ENCODE measurements around the gene PDS5A. TPM values are rescaled to one million over a fixed set of nuclear protein-coding genes. Genes with fewer than 3 reads are reported as not detected.
"Not testable (repeated sequence)": the region's sequence is repeated elsewhere in the genome, so short reads cannot be mapped to it uniquely, and the experiment has no call there.

PDS5A gene
- total and polyA plus RNA-seq, 12 donors: 12.6 to 36.2 (median 30.9) TPM

- DNase-seq (no peak), ATAC-seq (no peak)
- intact Hi-C loops (cut with DNase I): no loop called here
- H3K27me3 ChIP-seq: no peaks in the 10 kb centered on the region
- TF ChIP-seq CTCF (IDR thresholded peaks at IDR 0.05): no peak
- no peak overlapping the region for H3K27ac ChIP-seq
- no peaks in the 10 kb centered on the region for H3K9me3 ChIP-seq
- no peak overlapping the region for H3K4me3 ChIP-seq
- no peaks in the 10 kb centered on the region for H3K36me3 ChIP-seq
- 83 to 91% methylated on average over 7 of the region's 7 CpGs for WGBS, 2 donors
- no peaks in the 10 kb centered on the region for H3K4me1 ChIP-seq
Observed at GRCh38 chr4:39814403-39815185, 163.1 kb downstream of the PDS5A start.

GRCh38 chr4:39813761-39814160, 163.9 kb downstream of the PDS5A start:
- H3K27me3 ChIP-seq; H3K27ac ChIP-seq; ATAC-seq; DNase-seq; H3K4me1 ChIP-seq; H3K4me3 ChIP-seq; H3K36me3 ChIP-seq; intact Hi-C loops (cut with DNase I); H3K9me3 ChIP-seq: not testable (repeated sequence)
- 25 to 42% methylated on average over 1 to 2 of the region's 2 CpGs for WGBS, 2 donors

GRCh38 chr4:39813033-39813432, 164.7 kb downstream of the PDS5A start:
- WGBS, 2 donors: no CpG with 5 or more reads among the region's 1 CpG
- intact Hi-C loops (cut with DNase I); H3K9me3 ChIP-seq; ATAC-seq; H3K4me3 ChIP-seq; DNase-seq; H3K36me3 ChIP-seq; H3K27me3 ChIP-seq; H3K27ac ChIP-seq; H3K4me1 ChIP-seq: not testable (repeated sequence)

GRCh38 chr4:39812500-39812899, 165.2 kb downstream of the PDS5A start:
- Histone ChIP-seq H3K27me3 (no peaks in the 10 kb centered on the region), H3K4me3 (no peak overlapping the region), H3K27ac (no peak overlapping the region), H3K9me3 (no peaks in the 10 kb centered on the region), H3K4me1 (no peaks in the 10 kb centered on the region), H3K36me3 (no peaks in the 10 kb centered on the region)
- 71 to 78% methylated on average over 6 of the region's 6 CpGs for WGBS, 2 donors
- DNase-seq: no peak
- no peak for TF ChIP-seq CTCF (IDR thresholded peaks at IDR 0.05)
- intact Hi-C loops (cut with DNase I): no loop called here
- no peak for ATAC-seq

GRCh38 chr4:39808231-39808749, 169.4 kb downstream of the PDS5A start:
- Histone ChIP-seq H3K27ac (no peak overlapping the region), H3K4me1 (no peaks in the 10 kb centered on the region), H3K9me3 (no peaks in the 10 kb centered on the region), H3K27me3 (no peaks in the 10 kb centered on the region), H3K4me3 (no peak overlapping the region), H3K36me3 (no peaks in the 10 kb centered on the region)
- intact Hi-C loops (cut with DNase I): no loop called here
- DNase-seq (no peak), ATAC-seq (no peak)
- no peak for TF ChIP-seq CTCF (IDR thresholded peaks at IDR 0.05)
- WGBS, 2 donors: 66 to 73% methylated on average over 8 of the region's 8 CpGs
